Endothelial cell (in vitro differentiated cells): Measurements from ENCODE around the gene PCID2. TPM values are rescaled to one million over a fixed set of nuclear protein-coding genes. Genes with fewer than 3 reads are reported as not detected.

ENCODE experiments used
- DNase-seq: peaks from one replicate; pipeline ENCODE4 v3.0.0; 2021; ENCODE audit warnings: low spot score
- H3K27ac Mint-ChIP-seq: one replicate; pipeline ENCODE4 v1.8.0; 2021; ENCODE audit warnings: mixed read lengths, inconsistent platforms; ENCODE audit not compliant: unreplicated experiment
- H3K27me3 Mint-ChIP-seq: one replicate; pipeline ENCODE4 v1.8.0; 2021; ENCODE audit warnings: mild to moderate bottlenecking, moderate library complexity, mixed read lengths, inconsistent platforms; ENCODE audit not compliant: unreplicated experiment
- H3K36me3 Mint-ChIP-seq: one replicate; pipeline ENCODE4 v1.8.0; 2021; ENCODE audit warnings: mild to moderate bottlenecking, low read depth, mixed read lengths, inconsistent platforms; ENCODE audit not compliant: unreplicated experiment
- H3K4me1 Mint-ChIP-seq: one replicate; pipeline ENCODE4 v1.8.0; 2021; ENCODE audit warnings: mild to moderate bottlenecking, mixed read lengths, inconsistent platforms; ENCODE audit not compliant: unreplicated experiment
- H3K4me3 Mint-ChIP-seq: one replicate; pipeline ENCODE4 v1.8.0; 2021; ENCODE audit warnings: mild to moderate bottlenecking, mixed read lengths, inconsistent platforms; ENCODE audit not compliant: unreplicated experiment
- H3K9me3 Mint-ChIP-seq: one replicate; pipeline ENCODE4 v1.8.0; 2021; ENCODE audit warnings: mixed read lengths, inconsistent platforms; ENCODE audit not compliant: unreplicated experiment
- CTCF ChIP-seq: fragments of 200-600 bp; sonication (generic); IDR thresholded peaks from one replicate; pipeline ENCODE4 v1.5.0; 2021; ENCODE audit warnings: antibody characterized with exemption; ENCODE audit not compliant: unreplicated experiment
- total RNA-seq: library from RNA; stranded (reverse); fragmentation: NEBNext Ultra II Directional; extraction: Animal tissue kit (Norgen Biotek cat#: 25700); gene quantifications from one replicate; pipeline ENCODE4 v1.2.1, GENCODE V29; 2021; ENCODE audit not compliant: unreplicated experiment

PCID2 gene
- total RNA-seq, 1 donor from 2014 or later = 44.3 TPM

GRCh38 chr13:113148940-113149503, 59.4 kb downstream of the PCID2 start:
- peaks cover 3% of the 10 kb centered on the region for H3K4me1 Mint-ChIP-seq
- peaks cover 16% of the 10 kb centered on the region for H3K27me3 Mint-ChIP-seq
- H3K9me3 Mint-ChIP-seq = no peaks in the 10 kb centered on the region
- no peak overlapping the region for H3K4me3 Mint-ChIP-seq
- TF ChIP-seq CTCF = no peak
- peaks cover 7% of the 10 kb centered on the region for H3K36me3 Mint-ChIP-seq
- no peak for DNase-seq
- H3K27ac Mint-ChIP-seq = no peak overlapping the region

- Mint-ChIP-seq H3K27me3 (peaks cover 16% of the 10 kb centered on the region), H3K36me3 (peaks cover 7% of the 10 kb centered on the region), H3K9me3 (no peaks in the 10 kb centered on the region), H3K27ac (no peak overlapping the region), H3K4me3 (no peak overlapping the region), H3K4me1 (peaks cover 3% of the 10 kb centered on the region)
- no peak for DNase-seq
- TF ChIP-seq CTCF = no peak
Measured at GRCh38 chr13:113148407-113148806, 60.1 kb downstream of the PCID2 start.

- DNase-seq = no peak
- Mint-ChIP-seq H3K27ac (no peak overlapping the region), H3K27me3 (peaks cover 10% of the 10 kb centered on the region), H3K36me3 (peaks cover under 1% of the 10 kb centered on the region), H3K4me3 (no peak overlapping the region), H3K4me1 (no peaks in the 10 kb centered on the region), H3K9me3 (no peaks in the 10 kb centered on the region)
- no peak for TF ChIP-seq CTCF
Measured at GRCh38 chr13:113147206-113147605, 61.3 kb downstream of the PCID2 start.

GRCh38 chr13:113146750-113147149, 61.7 kb downstream of the PCID2 start:
- Mint-ChIP-seq H3K27me3 (peaks cover 7% of the 10 kb centered on the region), H3K27ac (no peak overlapping the region), H3K36me3 (no peaks in the 10 kb centered on the region), H3K4me1 (no peaks in the 10 kb centered on the region), H3K4me3 (no peak overlapping the region), H3K9me3 (no peaks in the 10 kb centered on the region)
- TF ChIP-seq CTCF = no peak
- DNase-seq = no peak

- TF ChIP-seq CTCF = no peak
- H3K27ac Mint-ChIP-seq = no peak overlapping the region
- DNase-seq = no peak
- H3K36me3 Mint-ChIP-seq = no peaks in the 10 kb centered on the region
- no peaks in the 10 kb centered on the region for H3K9me3 Mint-ChIP-seq
- H3K4me1 Mint-ChIP-seq = no peaks in the 10 kb centered on the region
- peaks cover 2% of the 10 kb centered on the region for H3K27me3 Mint-ChIP-seq
- H3K4me3 Mint-ChIP-seq = no peak overlapping the region
Measured at GRCh38 chr13:113145911-113146598, 62.4 kb downstream of the PCID2 start.
